CD4-positive, alpha-beta memory T cell (primary cell): ENCODE data around the gene ASH1L. TPM values are rescaled to one million over a fixed set of nuclear protein-coding genes. Genes with fewer than 3 reads are reported as not detected.
A peak's percentile ranks its signal among the peaks of the same experiment; 100 is the strongest.
"Not testable (repeated sequence)": the region's sequence is repeated elsewhere in the genome, so short reads cannot be mapped to it uniquely, and the experiment has no call there.

Experiments used
- CTCF ChIA-PET: fragments of 350-600 bp; sonication (Branson Sonifier 250); formaldehyde crosslinking; loops from one replicate; lab custom pipeline; 2021; ENCODE audit warnings: inconsistent platforms; ENCODE audit not compliant: partially characterized antibody; lab: Charles Lee
- POLR2A ChIA-PET: fragments of 350-600 bp; sonication (Branson Sonifier 250); formaldehyde crosslinking; loops from one replicate; lab custom pipeline; 2021; ENCODE audit not compliant: partially characterized antibody; lab: Charles Lee
- DNase-seq, 5 donors: peaks; one replicate each; pipeline versions ENCODE4 v3.0.0 to v3.0.0-alpha.2; 2020 to 2022; ENCODE audit warnings: mixed read lengths in 1 of 5
- H3K27ac ChIP-seq: one replicate; pipeline ENCODE4 v1.7.0; 2013; ENCODE audit warnings: low read depth, low read length
- H3K27me3 ChIP-seq: 2 replicates; pipeline ENCODE4 v1.7.0; 2013; ENCODE audit warnings: mild to moderate bottlenecking, low read length, moderate library complexity; ENCODE audit not compliant: insufficient read depth
- H3K36me3 ChIP-seq: 2 replicates; pipeline ENCODE4 v1.7.0; 2013; ENCODE audit warnings: mild to moderate bottlenecking, low read length, moderate library complexity; ENCODE audit not compliant: insufficient read depth
- H3K4me1 ChIP-seq: 2 replicates; pipeline ENCODE4 v1.7.0; 2013; ENCODE audit warnings: mild to moderate bottlenecking, low read length, moderate library complexity; ENCODE audit not compliant: insufficient read depth
- H3K4me3 ChIP-seq, 2 donors: one replicate each; pipeline ENCODE4 v1.7.0; 2013; ENCODE audit warnings: low read length in 2 of 2, mild to moderate bottlenecking in 1 of 2
- H3K9me3 ChIP-seq, 2 donors: one replicate each; pipeline ENCODE4 v1.7.0; 2013; ENCODE audit warnings: low read length in 2 of 2, control low read depth in 1 of 2; ENCODE audit not compliant: control insufficient read depth in 1 of 2
- H3K27ac Mint-ChIP-seq, 7 donors: one replicate each; pipeline ENCODE4 v1.8.0; 2020 to 2021; ENCODE audit warnings: mixed read lengths in 7 of 7, mild to moderate bottlenecking in 6 of 7, inconsistent platforms in 3 of 7, moderate library complexity in 3 of 7
- H3K27me3 Mint-ChIP-seq, 2 donors: one replicate each; pipeline ENCODE4 v1.8.0; 2020 to 2021; ENCODE audit warnings: mixed read lengths in 2 of 2
- H3K36me3 Mint-ChIP-seq, 2 donors: one replicate each; pipeline ENCODE4 v1.8.0; 2020 to 2021; ENCODE audit warnings: mixed read lengths in 2 of 2, inconsistent platforms in 1 of 2, mild to moderate bottlenecking in 1 of 2
- H3K4me1 Mint-ChIP-seq, 4 donors: one replicate each; pipeline ENCODE4 v1.8.0; 2020 to 2021; ENCODE audit warnings: mixed read lengths in 4 of 4, mild to moderate bottlenecking in 1 of 4
- H3K4me3 Mint-ChIP-seq, 8 donors: one replicate each; pipeline ENCODE4 v1.8.0; 2020 to 2021; ENCODE audit warnings: mixed read lengths in 8 of 8, mild to moderate bottlenecking in 7 of 8, moderate library complexity in 6 of 8, inconsistent platforms in 3 of 8
- H3K9me3 Mint-ChIP-seq, 8 donors: one replicate each; pipeline ENCODE4 v1.8.0; 2020 to 2021; ENCODE audit warnings: mixed read lengths in 8 of 8, mild to moderate bottlenecking in 5 of 8, inconsistent platforms in 3 of 8, moderate library complexity in 1 of 8
- intact Hi-C: fragments of 100-400 bp; cut with micrococcal nuclease; formaldehyde crosslinking; loops from one replicate; pipeline ENCODE4 v1.15.1; 2023
- polyA plus RNA-seq, 2 donors: library from polyadenylated mRNA; unstranded; fragments of 300-500 nt; fragmentation: Illumina TruSeq; gene quantifications; one replicate each; pipeline ENCODE4 v1.2.3, GENCODE V29; 2021
- total RNA-seq, 2 experiments: library from RNA; stranded (reverse); gene quantifications; one replicate each; pipeline ENCODE4 v1.2.3, GENCODE V29; 2021

The ASH1L gene
- total and polyA plus RNA-seq, 4 experiments from 2014 or later, result 7.6 to 107 (median 70.4) TPM

- Histone ChIP-seq H3K4me1 (peaks cover 59% of the 10 kb centered on the region), H3K27ac (peak overlapping the region; percentile 96), H3K4me3 (peak overlapping the region; percentile 42 to 99)
- ChIA-PET POLR2A (interaction anchor here (0.7 to 2.3 kb wide), 7 partner anchors 12 to 320 kb away, joined by 4 to 11 read pairs (median 5); no protein-coding TSS in a partner anchor), CTCF (interaction anchor here (1.3 kb wide), 1 partner anchor 311 kb away, joined by 5 read pairs; no protein-coding TSS in a partner anchor)
- H3K27me3 ChIP-seq, H3K27me3 Mint-ChIP-seq, H3K36me3 ChIP-seq, H3K9me3 ChIP-seq, H3K9me3 Mint-ChIP-seq: not testable (repeated sequence)
- peak in 3 of 5 donors; percentile 59 to 70 (median 66) for DNase-seq
- peaks cover 0 to 44% of the 10 kb centered on the region in 2 donors for H3K36me3 Mint-ChIP-seq
- intact Hi-C loops, result loop anchor here (1.0 to 10.0 kb wide), 5 partner anchors 25 to 287 kb away; partner anchors contain the start of genes CLK2, DAP3, HCN3 and YY1AP1
- peak overlapping the region; percentile 92 to 98 (median 95) for H3K27ac Mint-ChIP-seq
- peak overlapping the region; percentile 93 to 100 (median 99) for H3K4me3 Mint-ChIP-seq
- H3K4me1 Mint-ChIP-seq, result peaks cover 29 to 69% (median 46%) of the 10 kb centered on the region in 4 donors
Observed at GRCh38 chr1:155561779-155562580, 623 bp downstream of the ASH1L start.

GRCh38 chr1:155555915-155556314 lies 6.7 kb downstream of the ASH1L start:
- H3K4me1 Mint-ChIP-seq, result peaks cover 34 to 67% (median 51%) of the 10 kb centered on the region in 4 donors
- Histone ChIP-seq H3K9me3 (no peaks in the 10 kb centered on the region), H3K27ac (no peak overlapping the region), H3K4me1 (peaks cover 46% of the 10 kb centered on the region), H3K4me3 (no peak overlapping the region), H3K27me3 (no peaks in the 10 kb centered on the region), H3K36me3 (no peaks in the 10 kb centered on the region)
- H3K36me3 Mint-ChIP-seq, result peaks cover 7 to 35% of the 10 kb centered on the region in 2 donors
- ChIA-PET CTCF (interaction anchor here (1.2 kb wide), 1 partner anchor 305 kb away, joined by 3 read pairs; no protein-coding TSS in a partner anchor), POLR2A (interaction anchor here (0.7 kb wide), 1 partner anchor 89 kb away, joined by 3 read pairs; no protein-coding TSS in a partner anchor)
- intact Hi-C loops, result no loop called here
- H3K4me3 Mint-ChIP-seq, result no peak overlapping the region
- peak overlapping the region in 3 of 7 donors; percentile 4 to 55 (median 27) for H3K27ac Mint-ChIP-seq
- H3K9me3 Mint-ChIP-seq, result no peaks in the 10 kb centered on the region
- no peaks in the 10 kb centered on the region for H3K27me3 Mint-ChIP-seq
- no peak for DNase-seq

GRCh38 chr1:155553349-155553748 lies 9.3 kb downstream of the ASH1L start:
- ChIA-PET CTCF (no interaction called here), POLR2A (no interaction called here)
- intact Hi-C loops, result no loop called here
- Histone ChIP-seq H3K9me3 (no peaks in the 10 kb centered on the region), H3K4me3 (no peak overlapping the region), H3K4me1 (peaks cover 46% of the 10 kb centered on the region), H3K36me3 (no peaks in the 10 kb centered on the region), H3K27ac (no peak overlapping the region), H3K27me3 (no peaks in the 10 kb centered on the region)
- Mint-ChIP-seq H3K9me3 (no peaks in the 10 kb centered on the region), H3K4me3 (peak overlapping the region in 6 of 8 donors; percentile 6 to 79 (median 46)), H3K36me3 (peaks cover 7 to 34% of the 10 kb centered on the region in 2 donors), H3K4me1 (peaks cover 33 to 67% (median 49%) of the 10 kb centered on the region in 4 donors), H3K27me3 (no peaks in the 10 kb centered on the region), H3K27ac (peak overlapping the region in 6 of 7 donors; percentile 6 to 88 (median 38))
- DNase-seq, result no peak

GRCh38 chr1:155548706-155549105 lies 13.9 kb downstream of the ASH1L start:
- Mint-ChIP-seq H3K4me3 (peak overlapping the region in 1 of 8 donors; percentile 49), H3K27ac (peak overlapping the region in 3 of 7 donors; percentile 5 to 48 (median 24))
- peaks cover 44% of the 10 kb centered on the region for H3K4me1 ChIP-seq

GRCh38 chr1:155540000-155540874 lies 22.4 kb downstream of the ASH1L start:
- CTCF ChIA-PET, result no interaction called here
- POLR2A ChIA-PET, result interaction anchor here (0.6 to 1.5 kb wide), 3 partner anchors 22 to 453 kb away, joined by 3 to 5 read pairs (median 4); partner anchors contain the start of gene ASH1L
- Histone ChIP-seq H3K27ac (peak overlapping the region; percentile 17), H3K36me3 (no peaks in the 10 kb centered on the region), H3K4me1 (peaks cover 66% of the 10 kb centered on the region), H3K9me3 (no peaks in the 10 kb centered on the region), H3K4me3 (no peak overlapping the region), H3K27me3 (no peaks in the 10 kb centered on the region)
- DNase-seq, result no peak
- Mint-ChIP-seq H3K4me3 (peak overlapping the region in 7 of 8 donors; percentile 27 to 81 (median 57)), H3K4me1 (peaks cover 34 to 57% (median 47%) of the 10 kb centered on the region in 4 donors), H3K9me3 (no peaks in the 10 kb centered on the region), H3K27ac (peak overlapping the region; percentile 64 to 87 (median 80)), H3K36me3 (peaks cover 0 to 7% of the 10 kb centered on the region in 2 donors), H3K27me3 (no peaks in the 10 kb centered on the region)
- intact Hi-C loops, result no loop called here

More at GRCh38 chr1:155548706-155549105, 13.9 kb downstream of the ASH1L start:
- Histone ChIP-seq H3K36me3 (no peaks in the 10 kb centered on the region), H3K4me3 (no peak overlapping the region), H3K27ac (no peak overlapping the region), H3K9me3 (no peaks in the 10 kb centered on the region), H3K27me3 (no peaks in the 10 kb centered on the region)
- Mint-ChIP-seq H3K27me3 (no peaks in the 10 kb centered on the region), H3K4me1 (peaks cover 33 to 66% (median 50%) of the 10 kb centered on the region in 4 donors), H3K9me3 (no peaks in the 10 kb centered on the region), H3K36me3 (peaks cover 4 to 20% of the 10 kb centered on the region in 2 donors)
- ChIA-PET CTCF (no interaction called here), POLR2A (interaction anchor here (0.6 kb wide), 1 partner anchor 14 kb away, joined by 3 read pairs; the partner anchor contains the start of gene ASH1L)
- no peak for DNase-seq
- intact Hi-C loops, result no loop called here

GRCh38 chr1:155537193-155537592 lies 25.4 kb downstream of the ASH1L start:
- H3K4me3 ChIP-seq, result no peak overlapping the region
- CTCF ChIA-PET, result no interaction called here
- H3K27ac ChIP-seq, result peak overlapping the region; percentile 19
- H3K9me3 ChIP-seq, result no peaks in the 10 kb centered on the region
- H3K36me3 ChIP-seq, result no peaks in the 10 kb centered on the region
- intact Hi-C loops, result loop anchor here (2.0 kb wide), 1 partner anchor 26 kb away; the partner anchor contains the start of gene ASH1L
- peaks cover 80% of the 10 kb centered on the region for H3K4me1 ChIP-seq
- Mint-ChIP-seq H3K4me1 (peaks cover 46 to 80% (median 59%) of the 10 kb centered on the region in 4 donors), H3K4me3 (peak overlapping the region in 4 of 8 donors; percentile 21 to 46 (median 38)), H3K27me3 (no peaks in the 10 kb centered on the region), H3K9me3 (no peaks in the 10 kb centered on the region), H3K36me3 (peaks cover 7 to 10% of the 10 kb centered on the region in 2 donors), H3K27ac (peak overlapping the region; percentile 69 to 95 (median 89))
- H3K27me3 ChIP-seq, result no peaks in the 10 kb centered on the region
- no peak for DNase-seq
- POLR2A ChIA-PET, result interaction anchor here (0.6 to 1.5 kb wide), 5 partner anchors 23 to 924 kb away, joined by 3 to 11 read pairs (median 3); partner anchors contain the start of genes ASH1L and LMNA
